22Rv1 (cell line): ENCODE results near the gene PLEKHM3.

ENCODE experiments used
- H3K27ac ChIP-seq: fragments of 450-650 bp; 2 replicates; pipeline ENCODE4 v1.5.1; 2017
- ZFX ChIP-seq: fragments of 450-650 bp; IDR thresholded peaks from 2 replicates; pipeline ENCODE4 v1.6.1; 2017; ENCODE audit warnings: antibody characterized with exemption, borderline replicate concordance
- TF ChIP-seq, protein P1 (sequence below): fragments of 450-650 bp; IDR thresholded peaks from 2 replicates; pipeline ENCODE4 v1.5.1; 2017; ENCODE audit warnings: mild to moderate bottlenecking

The PLEKHM3 gene

GRCh38 chr2:207772081-207772843 lies 253.1 kb downstream of the PLEKHM3 start:
- TF ChIP-seq, protein P1, sequence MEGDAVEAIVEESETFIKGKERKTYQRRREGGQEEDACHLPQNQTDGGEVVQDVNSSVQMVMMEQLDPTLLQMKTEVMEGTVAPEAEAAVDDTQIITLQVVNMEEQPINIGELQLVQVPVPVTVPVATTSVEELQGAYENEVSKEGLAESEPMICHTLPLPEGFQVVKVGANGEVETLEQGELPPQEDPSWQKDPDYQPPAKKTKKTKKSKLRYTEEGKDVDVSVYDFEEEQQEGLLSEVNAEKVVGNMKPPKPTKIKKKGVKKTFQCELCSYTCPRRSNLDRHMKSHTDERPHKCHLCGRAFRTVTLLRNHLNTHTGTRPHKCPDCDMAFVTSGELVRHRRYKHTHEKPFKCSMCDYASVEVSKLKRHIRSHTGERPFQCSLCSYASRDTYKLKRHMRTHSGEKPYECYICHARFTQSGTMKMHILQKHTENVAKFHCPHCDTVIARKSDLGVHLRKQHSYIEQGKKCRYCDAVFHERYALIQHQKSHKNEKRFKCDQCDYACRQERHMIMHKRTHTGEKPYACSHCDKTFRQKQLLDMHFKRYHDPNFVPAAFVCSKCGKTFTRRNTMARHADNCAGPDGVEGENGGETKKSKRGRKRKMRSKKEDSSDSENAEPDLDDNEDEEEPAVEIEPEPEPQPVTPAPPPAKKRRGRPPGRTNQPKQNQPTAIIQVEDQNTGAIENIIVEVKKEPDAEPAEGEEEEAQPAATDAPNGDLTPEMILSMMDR = no peak
- TF ChIP-seq ZFX = no peak
- no peak overlapping the region for H3K27ac ChIP-seq

GRCh38 chr2:207771421-207771820 lies 253.9 kb downstream of the PLEKHM3 start:
- TF ChIP-seq ZFX = no peak
- TF ChIP-seq, protein P1 = no peak
- H3K27ac ChIP-seq = no peak overlapping the region
